Skeletal muscle satellite cell (primary cell): ENCODE results near the gene GAD1.

Experiments used
- H3K27me3 ChIP-seq: 2 replicates; pipeline ENCODE4 v1.7.0; 2013; ENCODE audit warnings: low read length; ENCODE audit not compliant: control insufficient read depth, insufficient read depth
- H3K36me3 ChIP-seq: 2 replicates; pipeline ENCODE4 v1.7.0; 2013; ENCODE audit warnings: mild to moderate bottlenecking, control low read depth, low read length; ENCODE audit not compliant: insufficient read depth
- H3K4me1 ChIP-seq: 2 replicates; pipeline ENCODE4 v1.7.0; 2013; ENCODE audit warnings: low read length; ENCODE audit not compliant: control insufficient read depth, insufficient read depth
- H3K4me2 ChIP-seq: 2 replicates; pipeline ENCODE4 v1.7.0; 2013; ENCODE audit warnings: mild to moderate bottlenecking, low read length
- H3K4me3 ChIP-seq: 2 replicates; pipeline ENCODE4 v1.7.0; 2013; ENCODE audit warnings: low read length
- H3K9ac ChIP-seq: 2 replicates; pipeline ENCODE4 v1.7.0; 2013; ENCODE audit warnings: mild to moderate bottlenecking, low read depth, low read length, moderate library complexity
- H3K9me3 ChIP-seq: replicated peaks from 2 replicates; pipeline ENCODE4 v1.7.0; 2013; ENCODE audit warnings: mild to moderate bottlenecking, control low read depth, low read length

Gene GAD1

GRCh38 chr2:170806548-170806947 is 10.1 kb upstream of the GAD1 start:
- Histone ChIP-seq H3K9me3 (no peaks in the 10 kb centered on the region), H3K36me3 (no peaks in the 10 kb centered on the region), H3K4me3 (no peak overlapping the region), H3K27me3 (peaks cover 29% of the 10 kb centered on the region), H3K4me2 (no peak overlapping the region), H3K4me1 (no peaks in the 10 kb centered on the region), H3K9ac (no peak overlapping the region)

- Histone ChIP-seq H3K9me3 (no peaks in the 10 kb centered on the region), H3K9ac (no peak overlapping the region), H3K4me3 (no peak overlapping the region), H3K36me3 (no peaks in the 10 kb centered on the region), H3K4me1 (peaks cover 17% of the 10 kb centered on the region), H3K4me2 (no peak overlapping the region), H3K27me3 (peaks cover 52% of the 10 kb centered on the region)
Measured at GRCh38 chr2:170812710-170813600, 3.7 kb upstream of the GAD1 start.

GRCh38 chr2:170813611-170814532 is 2.8 kb upstream of the GAD1 start:
- peaks cover 25% of the 10 kb centered on the region for H3K4me1 ChIP-seq
- peaks cover 60% of the 10 kb centered on the region for H3K27me3 ChIP-seq
- no peaks in the 10 kb centered on the region for H3K36me3 ChIP-seq
- H3K4me3 ChIP-seq = no peak overlapping the region
- H3K9me3 ChIP-seq = no peaks in the 10 kb centered on the region
- H3K9ac ChIP-seq = no peak overlapping the region
- H3K4me2 ChIP-seq = peak overlapping the region; percentile 14

- Histone ChIP-seq H3K36me3 (no peaks in the 10 kb centered on the region), H3K4me3 (no peak overlapping the region), H3K9ac (no peak overlapping the region), H3K4me2 (no peak overlapping the region), H3K27me3 (peaks cover 64% of the 10 kb centered on the region), H3K9me3 (no peaks in the 10 kb centered on the region), H3K4me1 (peaks cover 25% of the 10 kb centered on the region)
Measured at GRCh38 chr2:170814533-170815230, 2.0 kb upstream of the GAD1 start.

GRCh38 chr2:170815311-170815710 is 1.4 kb upstream of the GAD1 start:
- no peak overlapping the region for H3K9ac ChIP-seq
- H3K36me3 ChIP-seq = no peaks in the 10 kb centered on the region
- peaks cover 25% of the 10 kb centered on the region for H3K4me1 ChIP-seq
- peaks cover 70% of the 10 kb centered on the region for H3K27me3 ChIP-seq
- H3K4me2 ChIP-seq = peak overlapping the region; percentile 96
- no peaks in the 10 kb centered on the region for H3K9me3 ChIP-seq
- H3K4me3 ChIP-seq = no peak overlapping the region

GRCh38 chr2:170815746-170816503 is 762 bp upstream of the GAD1 start:
- H3K36me3 ChIP-seq = no peaks in the 10 kb centered on the region
- peak overlapping the region; percentile 96 for H3K4me2 ChIP-seq
- H3K27me3 ChIP-seq = peaks cover 76% of the 10 kb centered on the region
- H3K4me1 ChIP-seq = peaks cover 25% of the 10 kb centered on the region
- no peaks in the 10 kb centered on the region for H3K9me3 ChIP-seq
- peak overlapping the region; percentile 66 for H3K4me3 ChIP-seq
- H3K9ac ChIP-seq = no peak overlapping the region

GRCh38 chr2:170817093-170818035 is 677 bp downstream of the GAD1 start:
- peak overlapping the region; percentile 8 for H3K9ac ChIP-seq

GRCh38 chr2:170818036-170818751 is 1.5 kb downstream of the GAD1 start:
- Histone ChIP-seq H3K27me3 (peaks cover 95% of the 10 kb centered on the region), H3K9me3 (no peaks in the 10 kb centered on the region), H3K4me1 (peaks cover 43% of the 10 kb centered on the region), H3K9ac (no peak overlapping the region), H3K36me3 (no peaks in the 10 kb centered on the region), H3K4me2 (peak overlapping the region; percentile 96), H3K4me3 (peak overlapping the region; percentile 69)

More at GRCh38 chr2:170817093-170818035, 677 bp downstream of the GAD1 start:
- Histone ChIP-seq H3K4me1 (peaks cover 37% of the 10 kb centered on the region), H3K36me3 (no peaks in the 10 kb centered on the region), H3K9me3 (no peaks in the 10 kb centered on the region), H3K4me2 (peak overlapping the region; percentile 96), H3K4me3 (peak overlapping the region; percentile 69), H3K27me3 (peaks cover 91% of the 10 kb centered on the region)

GRCh38 chr2:170818752-170819470 is 2.2 kb downstream of the GAD1 start:
- no peak overlapping the region for H3K9ac ChIP-seq
- H3K9me3 ChIP-seq = no peaks in the 10 kb centered on the region
- peak overlapping the region; percentile 48 for H3K4me3 ChIP-seq
- no peaks in the 10 kb centered on the region for H3K36me3 ChIP-seq
- peaks cover 44% of the 10 kb centered on the region for H3K4me1 ChIP-seq
- H3K27me3 ChIP-seq = peaks cover 93% of the 10 kb centered on the region
- peak overlapping the region; percentile 96 for H3K4me2 ChIP-seq
